OCI-LY7 (cell line): ENCODE measurements around the gene CTU2.

Experiments
- EZH2phosphoT487 ChIP-seq: fragments of 200-600 bp; sonication (generic); IDR thresholded peaks from 2 replicates; pipeline ENCODE4 v1.6.1; 2018; ENCODE audit warnings: low read depth, borderline replicate concordance, mild to moderate bottlenecking, mixed run types, antibody characterized with exemption, low read length, moderate library complexity, mixed read lengths
- TF ChIP-seq, protein P1 (sequence below): fragments of 200-600 bp; sonication (generic); conservative IDR thresholded peaks from 2 replicates; pipeline ENCODE4 v1.5.1; 2014; ENCODE audit warnings: mild to moderate bottlenecking, antibody characterized with exemption, low read length, moderate library complexity, mixed read lengths

GRCh38 chr16:88758227-88758943 is 52.1 kb downstream of the CTU2 start:
- TF ChIP-seq, protein P1, sequence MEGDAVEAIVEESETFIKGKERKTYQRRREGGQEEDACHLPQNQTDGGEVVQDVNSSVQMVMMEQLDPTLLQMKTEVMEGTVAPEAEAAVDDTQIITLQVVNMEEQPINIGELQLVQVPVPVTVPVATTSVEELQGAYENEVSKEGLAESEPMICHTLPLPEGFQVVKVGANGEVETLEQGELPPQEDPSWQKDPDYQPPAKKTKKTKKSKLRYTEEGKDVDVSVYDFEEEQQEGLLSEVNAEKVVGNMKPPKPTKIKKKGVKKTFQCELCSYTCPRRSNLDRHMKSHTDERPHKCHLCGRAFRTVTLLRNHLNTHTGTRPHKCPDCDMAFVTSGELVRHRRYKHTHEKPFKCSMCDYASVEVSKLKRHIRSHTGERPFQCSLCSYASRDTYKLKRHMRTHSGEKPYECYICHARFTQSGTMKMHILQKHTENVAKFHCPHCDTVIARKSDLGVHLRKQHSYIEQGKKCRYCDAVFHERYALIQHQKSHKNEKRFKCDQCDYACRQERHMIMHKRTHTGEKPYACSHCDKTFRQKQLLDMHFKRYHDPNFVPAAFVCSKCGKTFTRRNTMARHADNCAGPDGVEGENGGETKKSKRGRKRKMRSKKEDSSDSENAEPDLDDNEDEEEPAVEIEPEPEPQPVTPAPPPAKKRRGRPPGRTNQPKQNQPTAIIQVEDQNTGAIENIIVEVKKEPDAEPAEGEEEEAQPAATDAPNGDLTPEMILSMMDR: no peak
- no peak for TF ChIP-seq EZH2phosphoT487
